Mesenchymal stem cell (in vitro differentiated cells and primary cell): ENCODE results near the gene MPRIP.

Experiments used
- DNase-seq: peaks from one replicate; pipeline ENCODE4 v3.0.0-alpha.2; 2013
- H2AFZ ChIP-seq: one replicate; pipeline ENCODE4 v1.6.1; 2013; ENCODE audit warnings: low read depth, mild to moderate bottlenecking, control low read depth, inconsistent platforms, low read length, moderate library complexity
- H2AK5ac ChIP-seq: 2 replicates; pipeline ENCODE4 v1.6.1; 2013; ENCODE audit warnings: low read length, moderate library complexity, mild to moderate bottlenecking, inconsistent platforms; ENCODE audit not compliant: severe bottlenecking
- H2BK120ac ChIP-seq: one replicate; pipeline ENCODE4 v1.6.1; 2013; ENCODE audit warnings: low read depth, mild to moderate bottlenecking, inconsistent platforms, low read length, moderate library complexity
- H2BK12ac ChIP-seq, 2 experiments: one replicate each; pipeline ENCODE4 v1.6.1; 2013; ENCODE audit warnings: inconsistent platforms in 2 of 2, low read length in 2 of 2, mild to moderate bottlenecking in 2 of 2, moderate library complexity in 2 of 2, control low read depth in 1 of 2
- H2BK15ac ChIP-seq: one replicate; pipeline ENCODE4 v1.6.1; 2013; ENCODE audit warnings: mild to moderate bottlenecking, low read depth, inconsistent platforms; ENCODE audit not compliant: poor library complexity, severe bottlenecking
- H2BK5ac ChIP-seq: 2 replicates; pipeline ENCODE4 v1.6.1; 2013; ENCODE audit warnings: low read depth, mild to moderate bottlenecking, low read length, control low read depth, inconsistent platforms; ENCODE audit not compliant: poor library complexity, severe bottlenecking
- H3K14ac ChIP-seq, 2 experiments: one replicate each; pipeline ENCODE4 v1.6.1; 2013; ENCODE audit warnings: inconsistent platforms in 2 of 2, low read length in 2 of 2, control low read depth in 1 of 2, mild to moderate bottlenecking in 1 of 2, moderate library complexity in 1 of 2
- H3K18ac ChIP-seq, 2 experiments: one replicate each; pipeline ENCODE4 v1.6.1; 2013; ENCODE audit warnings: inconsistent platforms in 2 of 2, low read length in 2 of 2, control low read depth in 1 of 2, low read depth in 1 of 2, mild to moderate bottlenecking in 1 of 2
- H3K23ac ChIP-seq, 2 experiments: one replicate each; pipeline ENCODE4 v1.6.1; 2013; ENCODE audit warnings: inconsistent platforms in 2 of 2, low read length in 2 of 2, mild to moderate bottlenecking in 2 of 2, moderate library complexity in 2 of 2, control low read depth in 1 of 2
- H3K27ac ChIP-seq: 2 replicates; pipeline ENCODE4 v1.5.1; 2013; ENCODE audit warnings: mild to moderate bottlenecking, moderate library complexity, low read length, control low read depth, inconsistent platforms; ENCODE audit not compliant: poor library complexity, severe bottlenecking
- H3K27me3 ChIP-seq, 2 experiments: 2 replicates each; pipeline versions ENCODE4 v1.6.1 to v1.7.0; 2013; ENCODE audit warnings: low read length in 2 of 2, mild to moderate bottlenecking in 2 of 2, moderate library complexity in 2 of 2, control low read depth in 1 of 2, inconsistent platforms in 1 of 2; ENCODE audit not compliant: control insufficient read depth in 1 of 2, insufficient read depth in 1 of 2
- H3K36me3 ChIP-seq, 2 experiments: 2 replicates each; pipeline versions ENCODE4 v1.6.1 to v1.7.0; 2013; ENCODE audit warnings: low read length in 2 of 2, control low read depth in 1 of 2, inconsistent platforms in 1 of 2, low read depth in 1 of 2, mild to moderate bottlenecking in 1 of 2; ENCODE audit not compliant: insufficient read depth in 2 of 2, control insufficient read depth in 1 of 2
- H3K4ac ChIP-seq, 2 experiments: one replicate each; pipeline ENCODE4 v1.6.1; 2013; ENCODE audit warnings: inconsistent platforms in 2 of 2, low read length in 2 of 2, mild to moderate bottlenecking in 2 of 2, moderate library complexity in 2 of 2, control low read depth in 1 of 2, low read depth in 1 of 2
- H3K4me1 ChIP-seq: 2 replicates; pipeline ENCODE4 v1.6.1; 2013; ENCODE audit warnings: low read depth, low read length, control low read depth; ENCODE audit not compliant: control insufficient read depth, insufficient read depth
- H3K4me2 ChIP-seq: 2 replicates; pipeline ENCODE4 v1.6.1; 2013; ENCODE audit warnings: low read length, mild to moderate bottlenecking, inconsistent platforms; ENCODE audit not compliant: poor library complexity, severe bottlenecking
- H3K4me3 ChIP-seq, 2 experiments: 2 replicates each; pipeline versions ENCODE4 v1.5.1 to v1.7.0; 2013; ENCODE audit warnings: low read length in 2 of 2, mild to moderate bottlenecking in 2 of 2, control low read depth in 1 of 2, low read depth in 1 of 2; ENCODE audit not compliant: insufficient read depth in 1 of 2
- H3K79me1 ChIP-seq: replicated peaks from 2 replicates; pipeline ENCODE4 v1.6.1; 2013; ENCODE audit warnings: mild to moderate bottlenecking, control low read depth, low read length, inconsistent platforms; ENCODE audit not compliant: poor library complexity, severe bottlenecking
- H3K9ac ChIP-seq: 2 replicates; pipeline ENCODE4 v1.7.0; 2013; ENCODE audit warnings: mild to moderate bottlenecking, low read length, moderate library complexity
- H3K9me3 ChIP-seq: 2 replicates; pipeline ENCODE4 v1.7.0; 2013; ENCODE audit warnings: mild to moderate bottlenecking, low read length; ENCODE audit not compliant: control insufficient read depth
- H4K8ac ChIP-seq: one replicate; pipeline ENCODE4 v1.6.1; 2013; ENCODE audit warnings: inconsistent platforms, mild to moderate bottlenecking, low read length, moderate library complexity
- H4K91ac ChIP-seq: one replicate; pipeline ENCODE4 v1.6.1; 2013; ENCODE audit warnings: mild to moderate bottlenecking, low read length, inconsistent platforms
- WGBS: methylation state at CpG from one replicate; pipeline ENCODE4 v1.1.7; 2013; ENCODE audit warnings: mixed read lengths; 5-methylcytosine and 5-hydroxymethylcytosine counted together

Gene MPRIP

GRCh38 chr17:17073581-17074403 lies 31.5 kb downstream of the MPRIP start:
- Histone ChIP-seq H2BK15ac (no peak overlapping the region), H2BK5ac (no peak overlapping the region), H2BK120ac (no peak overlapping the region), H4K8ac (peak overlapping the region; percentile 56), H3K4ac (no peak overlapping the region), H4K91ac (no peak overlapping the region), H3K23ac (no peak overlapping the region), H3K79me1 (peaks cover 34% of the 10 kb centered on the region), H3K14ac (peak overlapping the region in 1 of 2 experiments; percentile 68), H3K4me3 (no peak overlapping the region), H2AFZ (no peak overlapping the region), H3K4me2 (no peak overlapping the region), H3K36me3 (peaks cover 35 to 36% of the 10 kb centered on the region in 2 experiments), H3K18ac (peak overlapping the region in 1 of 2 experiments; percentile 61), H3K9ac (peak overlapping the region; percentile 23), H3K9me3 (no peaks in the 10 kb centered on the region), H2AK5ac (peak overlapping the region; percentile 6), H3K27me3 (no peaks in the 10 kb centered on the region), H3K27ac (no peak overlapping the region), H3K4me1 (peaks cover 34% of the 10 kb centered on the region), H2BK12ac (no peak overlapping the region)
- peak; percentile 34 for DNase-seq
- 88% methylated on average over 15 of the region's 15 CpGs for WGBS

- Histone ChIP-seq H4K91ac (no peak overlapping the region), H3K79me1 (peaks cover 49% of the 10 kb centered on the region), H3K27ac (peak overlapping the region; percentile 53), H3K4ac (no peak overlapping the region), H3K9me3 (no peaks in the 10 kb centered on the region), H3K36me3 (peaks cover 39 to 47% of the 10 kb centered on the region in 2 experiments), H3K14ac (no peak overlapping the region), H3K27me3 (no peaks in the 10 kb centered on the region), H2BK12ac (no peak overlapping the region), H2BK15ac (no peak overlapping the region), H2BK5ac (no peak overlapping the region), H3K4me2 (no peak overlapping the region), H4K8ac (no peak overlapping the region), H3K23ac (no peak overlapping the region), H2AFZ (no peak overlapping the region), H2AK5ac (no peak overlapping the region), H3K18ac (peak overlapping the region in 1 of 2 experiments; percentile 45), H2BK120ac (no peak overlapping the region), H3K4me1 (peaks cover 34% of the 10 kb centered on the region), H3K4me3 (no peak overlapping the region), H3K9ac (peak overlapping the region; percentile 5)
- WGBS, result 22% methylated on average over 11 of the region's 11 CpGs
- DNase-seq, result peak; percentile 92
These were observed 33.0 kb downstream of the MPRIP start for GRCh38 chr17:17075125-17075781.

- Histone ChIP-seq H2BK15ac (peak overlapping the region; percentile 57), H3K18ac (peak overlapping the region in 1 of 2 experiments; percentile 45), H3K27me3 (no peaks in the 10 kb centered on the region), H3K36me3 (peaks cover 39 to 45% of the 10 kb centered on the region in 2 experiments), H3K4me3 (no peak overlapping the region), H3K4me1 (peaks cover 31% of the 10 kb centered on the region), H3K9me3 (no peaks in the 10 kb centered on the region), H2BK12ac (no peak overlapping the region), H4K91ac (no peak overlapping the region), H3K9ac (no peak overlapping the region), H2AFZ (no peak overlapping the region), H2BK120ac (no peak overlapping the region), H4K8ac (no peak overlapping the region), H3K14ac (peak overlapping the region in 1 of 2 experiments; percentile 9), H2BK5ac (no peak overlapping the region), H3K23ac (no peak overlapping the region), H2AK5ac (peak overlapping the region; percentile 47), H3K79me1 (peaks cover 45% of the 10 kb centered on the region), H3K4ac (no peak overlapping the region), H3K27ac (no peak overlapping the region), H3K4me2 (no peak overlapping the region)
- no peak for DNase-seq
- WGBS, result 96% methylated on average over 3 of the region's 5 CpGs
These were observed 33.8 kb downstream of the MPRIP start for GRCh38 chr17:17076066-17076465.

GRCh38 chr17:17077101-17077500 lies 34.8 kb downstream of the MPRIP start:
- H3K9ac ChIP-seq, result no peak overlapping the region
- no peaks in the 10 kb centered on the region for H3K9me3 ChIP-seq
- H3K27me3 ChIP-seq, result no peaks in the 10 kb centered on the region
- no peak overlapping the region for H3K18ac ChIP-seq
- H3K14ac ChIP-seq, result no peak overlapping the region
- H3K4me1 ChIP-seq, result peaks cover 27% of the 10 kb centered on the region
- H4K91ac ChIP-seq, result no peak overlapping the region
- H3K27ac ChIP-seq, result no peak overlapping the region
- no peak overlapping the region for H3K4me2 ChIP-seq
- H2AFZ ChIP-seq, result no peak overlapping the region
- H2BK12ac ChIP-seq, result no peak overlapping the region
- H3K4me3 ChIP-seq, result no peak overlapping the region
- H3K36me3 ChIP-seq, result peaks cover 39 to 41% of the 10 kb centered on the region in 2 experiments
- H4K8ac ChIP-seq, result no peak overlapping the region
- H2BK5ac ChIP-seq, result no peak overlapping the region
- no peak overlapping the region for H3K23ac ChIP-seq
- DNase-seq, result no peak
- H2BK15ac ChIP-seq, result no peak overlapping the region
- 93% methylated on average over 6 of the region's 6 CpGs for WGBS
- H3K4ac ChIP-seq, result no peak overlapping the region
- H2AK5ac ChIP-seq, result no peak overlapping the region
- H3K79me1 ChIP-seq, result peaks cover 46% of the 10 kb centered on the region
- H2BK120ac ChIP-seq, result no peak overlapping the region
